G401.6 (cell line): ENCODE measurements around the gene GRIN1.

Experiments used
- FAIRE-seq: peaks from 2 replicates; lab custom pipeline; 2012; peaks lifted over from hg19 to GRCh38; lab: Jason Lieb, UNC

Gene GRIN1

GRCh38 chr9:137165250-137165836 lies 26.4 kb downstream of the GRIN1 start:
- FAIRE-seq, result no peak

- FAIRE-seq, result no peak
These were observed 27.7 kb downstream of the GRIN1 start for GRCh38 chr9:137166380-137167229.

- no peak for FAIRE-seq
These were observed 28.4 kb downstream of the GRIN1 start for GRCh38 chr9:137167277-137167746.

GRCh38 chr9:137167747-137168572 lies 29.0 kb downstream of the GRIN1 start:
- FAIRE-seq, result no peak

- FAIRE-seq, result no peak
These were observed 29.6 kb downstream of the GRIN1 start for GRCh38 chr9:137168573-137168903.

GRCh38 chr9:137168904-137169856 lies 30.2 kb downstream of the GRIN1 start:
- no peak for FAIRE-seq

GRCh38 chr9:137169896-137170358 lies 31.0 kb downstream of the GRIN1 start, which contains the start of gene LRRC26:
TSS of gene LRRC26 (minus strand) at chr9:137170051. CDS start at chr9:137169943, 108 bp downstream.
- FAIRE-seq, result no peak

GRCh38 chr9:137170486-137171148 lies 31.7 kb downstream of the GRIN1 start:
- FAIRE-seq, result no peak

- no peak for FAIRE-seq
These were observed 32.4 kb downstream of the GRIN1 start for GRCh38 chr9:137171149-137171900.

- FAIRE-seq, result no peak
These were observed 34.2 kb downstream of the GRIN1 start for GRCh38 chr9:137172901-137173795.

- no peak for FAIRE-seq
These were observed 35.1 kb downstream of the GRIN1 start for GRCh38 chr9:137173796-137174664.

- FAIRE-seq, result no peak
These were observed 35.9 kb downstream of the GRIN1 start for GRCh38 chr9:137174722-137175293.

- FAIRE-seq, result no peak
These were observed 36.5 kb downstream of the GRIN1 start for GRCh38 chr9:137175345-137175961.

GRCh38 chr9:137176302-137177182 lies 37.6 kb downstream of the GRIN1 start:
- FAIRE-seq, result peak; percentile 94

GRCh38 chr9:137178201-137178938 lies 39.4 kb downstream of the GRIN1 start:
- FAIRE-seq, result no peak
